Neutrophil (primary cell): Measurements from ENCODE around the gene FANCF.

Experiments used
- H3K27ac ChIP-seq: fragments of 200-600 bp; sonication (generic); 2 replicates; pipeline ENCODE4 v1.5.1; 2016; ENCODE audit warnings: mild to moderate bottlenecking, moderate library complexity
- H3K27me3 ChIP-seq: fragments of 200-600 bp; sonication (generic); 2 replicates; pipeline ENCODE4 v1.6.0; 2016; ENCODE audit warnings: mild to moderate bottlenecking
- H3K36me3 ChIP-seq: fragments of 200-600 bp; sonication (generic); 2 replicates; pipeline ENCODE4 v1.5.1; 2017
- H3K4me1 ChIP-seq, 2 experiments: fragments of 200-600 bp in 1 of 2; sonication (generic) in 1 of 2; 1 replicate in 1 of 2; 2 replicates in 1 of 2; pipeline versions ENCODE4 v1.5.1 to v1.6.1; 2013 to 2016; ENCODE audit warnings: low read depth in 1 of 2, low read length in 1 of 2, mild to moderate bottlenecking in 1 of 2, moderate library complexity in 1 of 2; ENCODE audit not compliant: control insufficient read depth in 1 of 2, insufficient read depth in 1 of 2
- H3K4me3 ChIP-seq, 2 experiments: fragments of 200-600 bp in 1 of 2; sonication (generic) in 1 of 2; 1 replicate in 1 of 2; 2 replicates in 1 of 2; pipeline ENCODE4 v1.5.1; 2013 to 2016; ENCODE audit warnings: low read depth in 1 of 2, low read length in 1 of 2, mild to moderate bottlenecking in 1 of 2, moderate library complexity in 1 of 2
- H3K9me3 ChIP-seq: fragments of 200-600 bp; sonication (generic); 2 replicates; pipeline ENCODE4 v1.5.1; 2016
- CTCF ChIP-seq: fragments of 200-600 bp; sonication (generic); IDR thresholded peaks from 2 replicates; pipeline ENCODE4 v1.5.1; 2016; ENCODE audit warnings: antibody characterized with exemption

The FANCF gene

GRCh38 chr11:22668005-22668796, 42.6 kb upstream of the FANCF start:
- Histone ChIP-seq H3K4me1 (peaks cover 0 to 14% of the 10 kb centered on the region in 2 experiments), H3K4me3 (no peak overlapping the region), H3K27ac (no peak overlapping the region), H3K9me3 (no peaks in the 10 kb centered on the region), H3K36me3 (no peaks in the 10 kb centered on the region), H3K27me3 (peaks cover 98% of the 10 kb centered on the region)
- TF ChIP-seq CTCF = no peak

- peak overlapping the region; percentile 30 to 46 for H3K4me3 ChIP-seq
- TF ChIP-seq CTCF = no peak
- H3K27me3 ChIP-seq = peaks cover 85% of the 10 kb centered on the region
- no peaks in the 10 kb centered on the region for H3K36me3 ChIP-seq
- H3K9me3 ChIP-seq = no peaks in the 10 kb centered on the region
- no peak overlapping the region for H3K27ac ChIP-seq
- H3K4me1 ChIP-seq = peaks cover 0 to 14% of the 10 kb centered on the region in 2 experiments
Observed at GRCh38 chr11:22666688-22667439, 41.2 kb upstream of the FANCF start.

GRCh38 chr11:22666325-22666687, 40.7 kb upstream of the FANCF start, which contains the start of gene GAS2:
Gene GAS2, plus strand, starts transcription at chr11:22666611. Its CDS starts 8,259 bp downstream, at chr11:22674870.
- Histone ChIP-seq H3K9me3 (no peaks in the 10 kb centered on the region), H3K36me3 (no peaks in the 10 kb centered on the region), H3K27me3 (peaks cover 79% of the 10 kb centered on the region), H3K4me1 (peaks cover 0 to 14% of the 10 kb centered on the region in 2 experiments), H3K27ac (no peak within 1 kb of the TSS), H3K4me3 (peak within 1 kb of the TSS; percentile 30 to 46)
- no peak for TF ChIP-seq CTCF

GRCh38 chr11:22659783-22660182, 34.2 kb upstream of the FANCF start:
- no peaks in the 10 kb centered on the region for H3K9me3 ChIP-seq
- TF ChIP-seq CTCF = no peak
- H3K4me3 ChIP-seq = no peak overlapping the region
- no peak overlapping the region for H3K27ac ChIP-seq
- no peaks in the 10 kb centered on the region for H3K36me3 ChIP-seq
- H3K27me3 ChIP-seq = peaks cover 14% of the 10 kb centered on the region
- peaks cover 25 to 28% of the 10 kb centered on the region in 2 experiments for H3K4me1 ChIP-seq

- Histone ChIP-seq H3K4me1 (peaks cover 25 to 28% of the 10 kb centered on the region in 2 experiments), H3K27ac (peak overlapping the region; percentile 77), H3K36me3 (no peaks in the 10 kb centered on the region), H3K9me3 (no peaks in the 10 kb centered on the region), H3K27me3 (no peaks in the 10 kb centered on the region), H3K4me3 (no peak overlapping the region)
- no peak for TF ChIP-seq CTCF
Observed at GRCh38 chr11:22657101-22657694, 31.6 kb upstream of the FANCF start.
